GM19455 (cell line): ENCODE measurements around the gene LRP8.
"Not testable (repeated sequence)": the region's sequence is repeated elsewhere in the genome, so short reads cannot be mapped to it uniquely, and the experiment has no call there.

Experiments
- ATAC-seq: cut with Tn5 transposase; IDR thresholded peaks from one replicate; pipeline ENCODE4 v1.9.1; 2021; ENCODE audit not compliant: unreplicated experiment

The LRP8 gene

GRCh38 chr1:53285969-53286760 is 41.7 kb downstream of the LRP8 start:
- no peak for ATAC-seq

GRCh38 chr1:53285546-53285945 is 42.3 kb downstream of the LRP8 start:
- ATAC-seq = no peak

GRCh38 chr1:53284224-53285020 is 43.4 kb downstream of the LRP8 start:
- ATAC-seq = no peak

GRCh38 chr1:53283156-53283555 is 44.7 kb downstream of the LRP8 start:
- ATAC-seq = not testable (repeated sequence)

GRCh38 chr1:53281133-53281532 is 46.7 kb downstream of the LRP8 start:
- ATAC-seq = no peak

- ATAC-seq = no peak
Measured at GRCh38 chr1:53280496-53280895, 47.4 kb downstream of the LRP8 start.

GRCh38 chr1:53279296-53280200 is 48.3 kb downstream of the LRP8 start:
- no peak for ATAC-seq

- ATAC-seq = no peak
Measured at GRCh38 chr1:53278298-53278725, 49.6 kb downstream of the LRP8 start.

- no peak for ATAC-seq
Measured at GRCh38 chr1:53277326-53277725, 50.5 kb downstream of the LRP8 start.

GRCh38 chr1:53276902-53277281 is 51.0 kb downstream of the LRP8 start:
- no peak for ATAC-seq

GRCh38 chr1:53276153-53276901 is 51.5 kb downstream of the LRP8 start:
- ATAC-seq = no peak

GRCh38 chr1:53275566-53275965 is 52.3 kb downstream of the LRP8 start:
- no peak for ATAC-seq

- no peak for ATAC-seq
Measured at GRCh38 chr1:53274541-53275185, 53.2 kb downstream of the LRP8 start.

GRCh38 chr1:53274026-53274425 is 53.8 kb downstream of the LRP8 start:
- no peak for ATAC-seq

GRCh38 chr1:53273526-53273925 is 54.3 kb downstream of the LRP8 start:
- no peak for ATAC-seq

GRCh38 chr1:53272349-53272748 is 55.5 kb downstream of the LRP8 start:
- no peak for ATAC-seq

GRCh38 chr1:53271446-53272090 is 56.3 kb downstream of the LRP8 start:
- ATAC-seq = no peak

GRCh38 chr1:53270873-53271272 is 57.0 kb downstream of the LRP8 start:
- no peak for ATAC-seq

- ATAC-seq = no peak
Measured at GRCh38 chr1:53270107-53270506, 57.8 kb downstream of the LRP8 start.

GRCh38 chr1:53267761-53268160 is 60.1 kb downstream of the LRP8 start:
- ATAC-seq = no peak
